Activated CD4-positive, alpha-beta T cell treated with anti-CD3 and anti-CD28 coated beads for 4 hours (primary cell): ENCODE measurements around the gene IGSF9B.
"Not testable (repeated sequence)": the region's sequence is repeated elsewhere in the genome, so short reads cannot be mapped to it uniquely, and the experiment has no call there.

Experiments used
- DNase-seq, 2 donors: peaks; one replicate each; pipeline ENCODE4 v3.0.0-alpha.2; 2020

IGSF9B gene

GRCh38 chr11:133956650-133957633 lies at the start of gene IGSF9B:
TSS of gene IGSF9B (minus strand) at chr11:133956968. CDS start at chr11:133956754, 214 bp downstream.
- DNase-seq, result peak; percentile 90 to 91

- DNase-seq, result no peak
These were observed 47.9 kb upstream of the IGSF9B start for GRCh38 chr11:134004496-134005172.

- DNase-seq, result no peak
These were observed 47.2 kb upstream of the IGSF9B start for GRCh38 chr11:134003792-134004495.

GRCh38 chr11:134002819-134003218 lies 46.1 kb upstream of the IGSF9B start:
- DNase-seq, result not testable (repeated sequence)

- DNase-seq, result not testable (repeated sequence)
These were observed 45.6 kb upstream of the IGSF9B start for GRCh38 chr11:134002338-134002737.

- DNase-seq, result no peak
These were observed 44.8 kb upstream of the IGSF9B start for GRCh38 chr11:134001596-134001995.

- DNase-seq, result no peak
These were observed 44.3 kb upstream of the IGSF9B start for GRCh38 chr11:134001088-134001487.

- no peak for DNase-seq
These were observed 42.6 kb upstream of the IGSF9B start for GRCh38 chr11:133999355-133999754.

- DNase-seq, result no peak
These were observed 40.8 kb upstream of the IGSF9B start for GRCh38 chr11:133997554-133997953.

- no peak for DNase-seq
These were observed 39.9 kb upstream of the IGSF9B start for GRCh38 chr11:133996671-133997070.

- DNase-seq, result no peak
These were observed 38.3 kb upstream of the IGSF9B start for GRCh38 chr11:133995066-133995465.

GRCh38 chr11:133993921-133994320 lies 37.2 kb upstream of the IGSF9B start:
- DNase-seq, result no peak

GRCh38 chr11:133993107-133993506 lies 36.3 kb upstream of the IGSF9B start:
- DNase-seq, result no peak

GRCh38 chr11:133992121-133992520 lies 35.4 kb upstream of the IGSF9B start:
- DNase-seq, result no peak

- no peak for DNase-seq
These were observed 34.3 kb upstream of the IGSF9B start for GRCh38 chr11:133991101-133991500.

GRCh38 chr11:133990501-133990900 lies 33.7 kb upstream of the IGSF9B start:
- DNase-seq, result no peak

GRCh38 chr11:133988686-133989410 lies 32.1 kb upstream of the IGSF9B start:
- no peak for DNase-seq

GRCh38 chr11:133987171-133987570 lies 30.4 kb upstream of the IGSF9B start:
- no peak for DNase-seq

GRCh38 chr11:133985981-133986944 lies 29.5 kb upstream of the IGSF9B start:
- no peak for DNase-seq

GRCh38 chr11:133984828-133985227 lies 28.1 kb upstream of the IGSF9B start:
- DNase-seq, result no peak

GRCh38 chr11:133983660-133984316 lies 27.0 kb upstream of the IGSF9B start:
- DNase-seq, result no peak
